GM12864 (cell line): ENCODE data around the gene PLCH1.

Source experiments
- DNase-seq: peaks from one replicate; pipeline ENCODE4 v3.0.0-alpha.2; 2011; ENCODE audit warnings: low read depth
- H3K4me3 ChIP-seq: 2 replicates; pipeline ENCODE4 v1.5.1; 2011; ENCODE audit warnings: mild to moderate bottlenecking, low read depth, low read length, control low read depth
- CTCF ChIP-seq: IDR thresholded peaks from 2 replicates; pipeline ENCODE4 v1.5.1; 2011; ENCODE audit warnings: low read depth, mild to moderate bottlenecking, moderate library complexity, low read length, control low read depth, inconsistent platforms; ENCODE audit errors: missing control alignments

PLCH1 gene

DNA sequence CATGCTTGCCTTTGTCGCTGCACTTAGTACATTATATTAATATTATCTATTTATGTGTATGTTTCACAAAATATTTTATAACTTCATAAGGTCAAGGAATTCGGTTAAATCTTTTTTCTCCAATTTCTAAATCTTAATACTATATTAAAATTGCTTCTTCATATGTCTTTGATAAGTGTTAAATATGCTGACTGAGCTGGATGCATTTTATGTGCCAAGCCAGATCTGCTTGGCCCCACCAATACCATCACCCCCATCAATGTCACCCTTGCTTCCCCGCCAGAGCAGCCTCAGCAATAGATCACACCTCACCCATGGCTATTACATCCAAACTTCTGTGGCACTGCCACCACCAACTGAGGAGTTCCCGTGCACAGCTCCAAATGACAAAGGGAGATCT is 287.3 kb downstream of the PLCH1 start:
- no peak for DNase-seq
- TF ChIP-seq CTCF: no peak
- H3K4me3 ChIP-seq: no peak overlapping the region

- no peak for DNase-seq
- TF ChIP-seq CTCF: no peak
- no peak overlapping the region for H3K4me3 ChIP-seq
Measured at GRCh38 chr3:155455765-155456164, 289.1 kb downstream of the PLCH1 start.

DNA sequence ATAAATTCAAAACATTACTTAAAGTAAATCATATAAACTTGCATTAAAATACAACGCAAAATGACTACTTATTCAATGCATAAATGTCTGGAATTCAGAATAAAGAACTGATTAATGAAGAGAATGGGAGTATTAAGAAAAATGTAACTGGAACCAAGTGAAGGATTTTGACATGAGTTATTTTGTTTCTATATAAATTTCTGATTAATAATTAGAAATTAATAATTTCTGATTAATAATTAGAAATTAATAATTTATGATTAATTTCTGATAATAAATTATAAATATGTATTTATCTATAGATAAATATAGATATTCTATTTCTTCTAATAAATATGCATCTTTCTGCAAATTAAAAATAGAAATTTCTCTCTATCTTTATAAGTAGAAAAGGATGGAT is 291.4 kb downstream of the PLCH1 start:
- TF ChIP-seq CTCF: no peak
- no peak overlapping the region for H3K4me3 ChIP-seq
- DNase-seq: no peak

DNA sequence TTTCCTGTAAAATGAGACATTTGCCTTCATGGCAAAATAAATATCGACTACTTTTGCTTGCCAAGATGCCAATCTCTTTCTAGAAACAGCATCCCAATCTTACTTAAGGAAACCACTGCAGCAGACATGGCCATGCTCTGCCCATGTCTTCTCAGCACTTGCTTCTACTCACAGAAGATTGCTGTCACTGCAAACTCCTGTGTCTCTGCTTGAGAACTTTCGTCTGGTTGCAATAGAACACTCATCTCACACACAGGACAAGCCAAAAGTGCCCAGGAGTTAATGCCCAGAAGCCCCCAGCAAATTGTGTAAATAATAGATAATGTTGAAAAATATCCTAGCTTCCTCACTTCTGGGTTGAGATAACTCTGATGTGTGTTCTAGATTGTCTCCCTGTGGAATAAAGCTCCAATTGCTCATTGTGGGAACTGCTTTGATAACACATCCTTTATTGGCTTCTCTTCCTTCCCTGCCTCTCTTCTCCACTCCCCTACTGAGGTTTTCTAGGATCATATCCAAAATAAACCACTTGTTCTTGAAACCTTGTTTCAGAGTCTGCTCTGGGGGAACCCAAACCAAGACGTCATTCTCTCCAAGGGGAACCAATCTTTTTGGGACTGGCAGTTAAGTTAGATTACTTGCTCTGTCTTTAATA is 295.1 kb downstream of the PLCH1 start:
- DNase-seq: no peak
- H3K4me3 ChIP-seq: no peak overlapping the region
- TF ChIP-seq CTCF: no peak

GRCh38 chr3:155448531-155448930 is 296.3 kb downstream of the PLCH1 start:
- TF ChIP-seq CTCF: no peak
- H3K4me3 ChIP-seq: no peak overlapping the region
- DNase-seq: no peak

DNA sequence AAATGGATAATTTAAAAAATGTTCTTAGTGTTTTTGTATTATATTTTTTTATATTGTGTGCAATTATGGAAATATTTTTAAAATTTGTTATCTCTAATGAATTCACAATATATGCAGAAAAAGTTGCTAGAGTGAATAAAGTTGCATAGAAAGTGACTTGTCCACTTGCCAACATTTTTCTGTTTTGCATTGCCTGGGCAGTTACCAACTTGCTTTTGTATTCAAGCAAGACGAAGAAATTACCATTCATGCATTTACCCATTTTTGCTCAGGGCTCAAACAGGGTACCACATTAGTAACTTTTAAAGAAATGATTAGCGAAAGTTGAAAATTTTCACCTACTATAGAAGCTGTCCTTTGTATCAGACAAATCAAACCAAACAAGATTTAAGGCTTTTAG is 298.5 kb downstream of the PLCH1 start:
- no peak for TF ChIP-seq CTCF
- DNase-seq: no peak
- H3K4me3 ChIP-seq: no peak overlapping the region

DNA sequence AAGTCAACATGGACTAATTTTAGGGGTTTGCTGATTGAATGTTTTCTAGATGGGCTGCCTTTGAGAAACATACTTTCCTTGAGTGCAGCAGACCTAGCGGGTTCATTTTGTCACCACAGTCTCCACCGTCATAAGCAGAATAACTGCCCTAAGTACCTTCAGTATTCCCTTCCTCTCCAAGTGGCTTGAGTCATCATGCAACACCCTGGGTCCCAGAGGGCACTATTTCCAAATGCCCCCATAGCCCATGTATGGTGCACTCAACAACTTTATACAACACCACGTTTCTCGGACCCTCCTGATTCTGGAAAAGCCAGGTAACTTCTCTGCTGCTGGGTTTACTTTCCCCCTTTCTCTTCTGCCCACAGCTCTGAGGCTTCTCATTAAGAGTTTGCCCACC is 300.1 kb downstream of the PLCH1 start:
- H3K4me3 ChIP-seq: no peak overlapping the region
- no peak for TF ChIP-seq CTCF
- no peak for DNase-seq
